K562 (cell line): ENCODE measurements around the gene IFI16. TPM values are rescaled to one million over a fixed set of nuclear protein-coding genes. Genes with fewer than 3 reads are reported as not detected.

ENCODE experiments used
- ATF1 ChIP-seq, 2 experiments: fragments of 450-650 bp in 1 of 2; IDR thresholded peaks; 2 replicates each; pipeline ENCODE4 v1.6.1; 2016; ENCODE audit warnings: missing compliant biosample characterization in 1 of 2, missing genetic modification characterization in 1 of 2
- ATF7 ChIP-seq: fragments of 450-650 bp; IDR thresholded peaks from 2 replicates; pipeline ENCODE4 v1.7.1; 2014; ENCODE audit warnings: mild to moderate bottlenecking, moderate library complexity
- BRD4 ChIP-seq: fragments of 200-600 bp; sonication (generic); IDR thresholded peaks from 2 replicates; pipeline ENCODE4 v1.6.1; 2017; ENCODE audit warnings: inconsistent platforms
- CAMTA2 ChIP-seq: fragments of 250-450 bp; sonication (Bioruptor Pico); conservative IDR thresholded peaks from 2 replicates; pipeline ENCODE4 v1.5.1; 2022
- FOXP1 ChIP-seq: sonication (generic); formaldehyde crosslinking; IDR thresholded peaks from 2 replicates; pipeline ENCODE4 v1.8.0; 2022; ENCODE audit warnings: mild to moderate bottlenecking, missing genetic modification reagents
- GTF2E2 ChIP-seq: fragments of 200-800 bp; sonication (Bioruptor generic); IDR thresholded peaks from 2 replicates; pipeline ENCODE4 v1.6.1; 2016; ENCODE audit warnings: missing genetic modification characterization, missing compliant biosample characterization
- HDAC3 ChIP-seq: fragments of 450-650 bp; IDR thresholded peaks from 2 replicates; pipeline ENCODE4 v1.6.1; 2018; ENCODE audit warnings: borderline replicate concordance, mild to moderate bottlenecking, moderate library complexity; ENCODE audit not compliant: partially characterized antibody
- HMBOX1 ChIP-seq: sonication (generic); IDR thresholded peaks from 2 replicates; pipeline ENCODE4 v1.6.1; 2016
- HNRNPH1 ChIP-seq: fragments of 200-400 bp; formaldehyde crosslinking; optimal IDR thresholded peaks from 2 replicates; pipeline ENCODE3; 2017; ENCODE audit warnings: low read depth, mild to moderate bottlenecking, low read length, moderate library complexity
- NR4A1 ChIP-seq, 2 experiments: fragments of 250-450 bp in 1 of 2; fragments of 450-650 bp in 1 of 2; sonication (Bioruptor Pico) in 1 of 2; IDR thresholded peaks; 2 replicates each; pipeline versions ENCODE4 v1.4.0 to v1.6.1; 2016 to 2020; ENCODE audit warnings: mild to moderate bottlenecking in 2 of 2, missing compliant biosample characterization in 1 of 2, missing genetic modification characterization in 1 of 2, moderate library complexity in 1 of 2
- OTX1 ChIP-seq: fragments of 450-650 bp; formaldehyde crosslinking; IDR thresholded peaks from 2 replicates; pipeline ENCODE4 v1.4.0; 2022; ENCODE audit warnings: mild to moderate bottlenecking
- SLC30A9 ChIP-seq: fragments of 250-450 bp; sonication (Bioruptor Pico); IDR thresholded peaks from 2 replicates; pipeline ENCODE4 v1.8.0; 2022; ENCODE audit warnings: mild to moderate bottlenecking, moderate library complexity
- STAG1 ChIP-seq: sonication (generic); formaldehyde crosslinking; IDR thresholded peaks from 2 replicates; pipeline ENCODE4 v1.5.0; 2020; ENCODE audit warnings: missing genetic modification reagents, borderline replicate concordance
- TEAD4 ChIP-seq, 2 experiments: sonication (generic) in 1 of 2; formaldehyde crosslinking in 1 of 2; IDR thresholded peaks; 2 replicates each; pipeline versions ENCODE4 v1.6.1 to v1.8.0; 2012 to 2022; ENCODE audit warnings: borderline replicate concordance in 1 of 2, inconsistent platforms in 1 of 2, low read length in 1 of 2, mild to moderate bottlenecking in 1 of 2, missing genetic modification reagents in 1 of 2
- polyA plus RNA-seq, 8 experiments: library from polyadenylated mRNA; depleted of rRNA in 4 of 8; stranded (reverse) in 5 of 8; unstranded in 3 of 8; fragments of >200 nt; fragmentation: Nextera tagmentation in 2 of 8; fragmentation: Illumina TruSeq in 1 of 8; extraction: Ambion mirVana in 2 of 8; extraction: Trizol in 1 of 8; gene quantifications; 2 replicates each; pipeline versions ENCODE4 v1.2.1 to v1.2.3, GENCODE V29; 2011 to 2014; ENCODE audit warnings: inconsistent platforms in 1 of 8, missing spikeins in 1 of 8
- total RNA-seq, 7 experiments: library from RNA; depleted of rRNA in 6 of 7; stranded (reverse); fragments of >200 nt in 6 of 7; fragmentation: Illumina TruSeq in 2 of 7; extraction: Trizol in 2 of 7; gene quantifications; 2 replicates each; pipeline versions ENCODE4 v1.2.1 to v1.2.3, GENCODE V29; 2011 to 2021; ENCODE audit warnings: low replicate concordance in 1 of 7
- TF ChIP-seq, protein P1 (sequence below), 2 experiments: fragments of 450-650 bp; IDR thresholded peaks; 2 replicates each; pipeline ENCODE4 v1.6.1; 2016; ENCODE audit warnings: mild to moderate bottlenecking in 2 of 2, borderline replicate concordance in 1 of 2, low read depth in 1 of 2, moderate library complexity in 1 of 2

The IFI16 gene
- total and polyA plus RNA-seq, 9 of the 15 experiments (the other 6 are each of a cell fraction or from before 2014, with no cell fraction given) = 0.70 to 2.8 (median 1.6) TPM

DNA sequence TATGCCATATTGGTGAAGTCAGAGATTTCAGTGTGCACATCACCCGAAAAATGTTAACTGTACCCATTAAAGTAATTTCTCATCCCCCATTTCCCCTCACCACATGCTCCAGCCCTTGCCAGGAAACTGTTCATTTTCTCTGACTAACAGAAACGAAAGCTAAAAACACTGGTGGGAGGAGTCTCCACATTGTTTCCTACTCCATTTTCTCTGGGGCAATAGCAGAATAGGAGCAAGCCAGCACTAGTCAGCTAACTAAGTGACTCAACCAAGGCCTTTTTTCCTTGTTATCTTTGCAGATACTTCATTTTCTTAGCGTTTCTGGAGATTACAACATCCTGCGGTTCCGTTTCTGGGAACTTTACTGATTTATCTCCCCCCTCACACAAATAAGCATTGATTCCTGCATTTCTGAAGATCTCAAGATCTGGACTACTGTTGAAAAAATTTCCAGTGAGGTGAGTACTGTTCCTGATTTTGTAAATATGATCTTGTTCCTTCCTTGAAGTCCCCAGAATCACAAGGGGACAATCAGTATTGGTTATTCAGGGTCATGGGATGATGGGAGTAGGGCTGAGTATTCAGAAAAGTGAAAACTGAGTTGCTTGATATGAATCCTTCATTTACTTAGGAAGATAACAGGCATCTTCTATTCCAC, at the start of gene IFI16 (continued):
- TF ChIP-seq TEAD4 (IDR thresholded peaks at IDR 0.05; ENCODE audit: low read length) (peak; percentile 83; the same call in 1 of the 2 replicates), TEAD4 (CRISPR knock-in tag; IDR thresholded peaks at IDR 0.05; ENCODE audit: borderline replicate concordance) (no peak), OTX1 (0 out of 2 replicates have a peak, but pooled peaks have one; percentile 17), GTF2E2 (tag) (peak; percentile 73; the same call in 1 of the 2 replicates), FOXP1 (CRISPR knock-in tag) (no peak), HNRNPH1 (no peak), HMBOX1 (peak; percentile 98), SLC30A9 (CRISPR knock-in tag) (no peak), STAG1 (CRISPR knock-in tag) (no peak), CAMTA2 (no peak), BRD4 (no peak), ATF7 (peak; percentile 72), NR4A1 (CRISPR knock-in tag; IDR thresholded peaks at IDR 0.05) (no peak), NR4A1 (tag; IDR thresholded peaks at IDR 0.05) (0 out of 2 replicates have a peak, but pooled peaks have one; percentile 48), HDAC3 (peak; percentile 53), ATF1 (CRISPR knock-in tag; IDR thresholded peaks at IDR 0.05) (no peak), ATF1 (tag; IDR thresholded peaks at IDR 0.05) (0 out of 2 replicates have a peak, but pooled peaks have one; percentile 46)
- TF ChIP-seq, protein P1, sequence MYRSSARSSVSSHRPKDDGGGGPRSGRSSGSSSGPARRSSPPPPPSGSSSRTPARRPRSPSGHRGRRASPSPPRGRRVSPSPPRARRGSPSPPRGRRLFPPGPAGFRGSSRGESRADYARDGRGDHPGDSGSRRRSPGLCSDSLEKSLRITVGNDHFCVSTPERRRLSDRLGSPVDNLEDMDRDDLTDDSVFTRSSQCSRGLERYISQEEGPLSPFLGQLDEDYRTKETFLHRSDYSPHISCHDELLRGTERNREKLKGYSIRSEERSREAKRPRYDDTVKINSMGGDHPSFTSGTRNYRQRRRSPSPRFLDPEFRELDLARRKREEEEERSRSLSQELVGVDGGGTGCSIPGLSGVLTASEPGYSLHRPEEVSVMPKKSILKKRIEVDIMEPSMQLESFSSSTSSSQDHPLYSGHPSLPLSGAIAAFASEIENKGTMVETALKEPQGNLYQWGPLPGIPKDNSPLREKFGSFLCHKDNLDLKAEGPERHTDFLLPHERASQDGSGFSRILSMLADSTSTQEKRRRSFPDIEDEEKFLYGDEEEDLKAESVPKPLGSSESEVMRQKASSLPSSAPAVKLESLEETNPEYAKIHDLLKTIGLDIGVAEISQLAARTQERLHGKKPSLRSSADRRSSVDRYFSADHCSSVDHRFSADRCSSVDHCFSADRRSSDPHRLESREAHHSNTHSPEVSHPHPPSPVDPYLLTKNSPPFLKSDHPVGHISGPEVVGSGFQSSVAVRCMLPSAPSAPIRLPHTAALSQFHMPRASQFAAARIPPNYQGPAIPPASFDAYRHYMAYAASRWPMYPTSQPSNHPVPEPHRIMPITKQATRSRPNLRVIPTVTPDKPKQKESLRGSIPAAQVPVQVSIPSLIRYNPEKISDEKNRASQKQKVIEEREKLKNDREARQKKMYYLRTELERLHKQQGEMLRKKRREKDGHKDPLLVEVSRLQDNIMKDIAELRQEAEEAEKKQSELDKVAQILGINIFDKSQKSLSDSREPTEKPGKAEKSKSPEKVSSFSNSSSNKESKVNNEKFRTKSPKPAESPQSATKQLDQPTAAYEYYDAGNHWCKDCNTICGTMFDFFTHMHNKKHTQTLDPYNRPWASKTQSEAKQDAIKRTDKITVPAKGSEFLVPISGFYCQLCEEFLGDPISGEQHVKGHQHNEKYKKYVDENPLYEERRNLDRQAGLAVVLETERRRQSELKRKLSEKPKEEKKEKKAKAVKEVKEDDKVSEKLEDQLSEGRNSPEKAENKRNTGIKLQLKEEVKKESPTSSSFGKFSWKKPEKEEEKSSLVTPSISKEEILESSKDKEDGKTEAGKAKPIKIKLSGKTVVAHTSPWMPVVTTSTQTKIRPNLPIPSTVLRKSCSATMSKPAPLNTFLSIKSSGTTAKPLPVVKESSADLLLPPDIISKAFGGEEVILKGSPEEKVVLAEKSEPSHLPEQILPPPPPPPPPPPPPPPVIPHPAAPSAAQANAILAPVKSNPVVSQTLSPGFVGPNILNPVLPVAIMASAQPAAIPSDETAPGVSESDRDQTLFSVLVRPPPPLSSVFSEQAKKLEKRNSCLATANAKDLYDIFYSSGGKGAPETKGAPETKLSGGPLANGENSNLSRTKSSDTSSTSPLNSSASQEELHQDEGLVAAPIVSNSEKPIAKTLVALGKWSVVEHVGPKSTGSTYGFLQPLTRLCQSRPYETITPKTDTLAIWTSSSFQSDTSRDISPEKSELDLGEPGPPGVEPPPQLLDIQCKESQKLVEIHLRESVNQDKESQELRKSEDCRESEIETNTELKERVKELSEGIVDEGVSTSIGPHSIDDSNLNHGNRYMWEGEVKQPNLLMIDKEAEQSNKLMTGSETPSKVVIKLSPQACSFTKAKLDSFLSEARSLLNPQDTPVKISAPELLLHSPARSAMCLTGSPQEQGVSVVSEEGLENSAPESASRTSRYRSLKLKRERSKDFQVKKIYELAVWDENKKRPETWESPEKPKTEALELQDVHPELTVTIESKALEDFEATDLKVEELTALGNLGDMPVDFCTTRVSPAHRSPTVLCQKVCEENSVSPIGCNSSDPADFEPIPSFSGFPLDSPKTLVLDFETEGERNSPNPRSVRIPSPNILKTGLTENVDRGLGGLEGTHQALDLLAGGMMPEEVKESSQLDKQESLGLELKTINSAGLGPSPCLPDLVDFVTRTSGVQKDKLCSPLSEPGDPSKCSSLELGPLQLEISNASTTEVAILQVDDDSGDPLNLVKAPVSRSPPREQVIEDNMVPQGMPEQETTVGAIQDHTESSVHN (IDR thresholded peaks at IDR 0.05; ENCODE audit: borderline replicate concordance in 1 of 2, low read depth in 1 of 2) = 0 out of 4 replicates have a peak, but pooled peaks of 1 of the 2 experiments have one; percentile 30
